GM23248 (cell line): ENCODE results near the gene TTC21A.

Source experiments
- EZH2 ChIP-seq: fragments of 200-600 bp; sonication (generic); IDR thresholded peaks from 2 replicates; pipeline ENCODE4 v1.6.1; 2018; ENCODE audit warnings: antibody characterized with exemption, mild to moderate bottlenecking; ENCODE audit not compliant: insufficient read depth, poor library complexity, severe bottlenecking
- EZH2phosphoT487 ChIP-seq: fragments of 200-600 bp; sonication (generic); IDR thresholded peaks from 2 replicates; pipeline ENCODE4 v1.6.1; 2018; ENCODE audit warnings: antibody characterized with exemption, moderate library complexity, mild to moderate bottlenecking, low read depth; ENCODE audit not compliant: insufficient read depth

DNA sequence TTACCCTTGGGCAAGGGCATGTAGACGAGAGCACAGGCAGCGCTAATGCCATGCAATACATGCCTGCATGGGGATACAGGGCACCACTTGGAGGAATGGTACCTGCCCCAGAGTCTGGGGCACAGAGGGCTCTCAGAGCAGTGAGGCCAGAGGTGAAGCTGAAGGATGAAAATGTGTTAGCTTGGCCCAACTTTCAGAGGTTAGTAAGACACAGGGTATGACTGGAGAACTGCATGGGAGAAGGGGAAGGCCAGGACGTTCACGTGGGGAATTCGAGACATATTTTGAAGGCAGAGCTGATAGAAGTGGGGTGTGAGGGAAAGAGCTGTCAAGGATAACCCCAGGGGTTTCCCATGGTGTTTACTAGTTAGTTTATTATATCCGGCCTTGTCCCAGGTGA is 26.3 kb downstream of the TTC21A start:
- TF ChIP-seq EZH2 (no peak), EZH2phosphoT487 (no peak)
